OCI-LY3 (cell line): ENCODE data around the gene CERS2.

Source experiments
- H2AFZ ChIP-seq: fragments of 200-600, 300-600 bp; shearing (Covaris generic); 2 replicates; pipeline ENCODE4 v1.6.0; 2014; ENCODE audit warnings: antibody characterized with exemption, low read depth, low read length
- H3K27ac ChIP-seq: fragments of 200-600, 300-600 bp; sonication (generic); 2 replicates; pipeline ENCODE4 v1.5.1; 2014; ENCODE audit warnings: mild to moderate bottlenecking, low read length, moderate library complexity, mixed read lengths
- H3K27me3 ChIP-seq: fragments of 200-600, 300-600 bp; sonication (generic); 2 replicates; pipeline ENCODE4 v1.6.1; 2014; ENCODE audit warnings: low read depth, low read length, mixed read lengths
- H3K36me3 ChIP-seq: fragments of 200-600, 300-600 bp; sonication (generic); replicated peaks from 2 replicates; pipeline ENCODE3; 2014; ENCODE audit warnings: low read depth, low read length, mixed read lengths
- H3K4me1 ChIP-seq: fragments of 300-600, 200-600 bp; sonication (generic); 2 replicates; pipeline ENCODE4 v1.6.1; 2014; ENCODE audit warnings: low read length, mixed read lengths
- H3K4me2 ChIP-seq: fragments of 200-600, 300-600 bp; sonication (generic); 2 replicates; pipeline ENCODE4 v1.6.1; 2014; ENCODE audit warnings: low read length, mixed read lengths
- H3K4me3 ChIP-seq: fragments of 300-600, 200-600 bp; sonication (generic); 2 replicates; pipeline ENCODE4 v1.5.1; 2014; ENCODE audit warnings: antibody characterized with exemption, mild to moderate bottlenecking, low read length, moderate library complexity
- H3K79me2 ChIP-seq: fragments of 300-600, 200-600 bp; shearing (Covaris generic); 2 replicates; pipeline ENCODE4 v1.6.1; 2014; ENCODE audit warnings: mild to moderate bottlenecking, low read length, mixed read lengths
- H3K9ac ChIP-seq: fragments of 300-600, 200-600 bp; shearing (Covaris generic); 2 replicates; pipeline ENCODE4 v1.6.0; 2014; ENCODE audit warnings: mild to moderate bottlenecking, low read length, moderate library complexity
- H3K9me3 ChIP-seq: fragments of 200-600, 300-600 bp; shearing (Covaris generic); 2 replicates; pipeline ENCODE4 v1.6.1; 2014; ENCODE audit warnings: low read length, mixed read lengths; ENCODE audit not compliant: insufficient read depth
- H4K20me1 ChIP-seq: fragments of 200-600, 300-600 bp; sonication (generic); 2 replicates; pipeline ENCODE4 v1.6.1; 2016; ENCODE audit warnings: low read length, mixed read lengths; ENCODE audit not compliant: insufficient read depth
- EZH2phosphoT487 ChIP-seq: fragments of 200-600 bp; shearing (Covaris generic); IDR thresholded peaks from 2 replicates; pipeline ENCODE4 v1.6.1; 2018; ENCODE audit warnings: antibody characterized with exemption, mixed run types, low read depth
- TF ChIP-seq, protein P1 (sequence below): fragments of 200-600, 300-600 bp; sonication (generic); IDR thresholded peaks from 2 replicates; pipeline ENCODE4 v1.5.1; 2014; ENCODE audit warnings: antibody characterized with exemption, low read length, low read depth

CERS2 gene

GRCh38 chr1:151011154-151011850 lies 36.7 kb upstream of the CERS2 start:
- Histone ChIP-seq H3K4me3 (no peak overlapping the region), H3K9ac (no peak overlapping the region), H3K9me3 (no peaks in the 10 kb centered on the region), H3K79me2 (peaks cover 14% of the 10 kb centered on the region; the same call in 1 of the 2 replicates), H3K4me2 (no peak overlapping the region), H3K27me3 (no peaks in the 10 kb centered on the region), H3K4me1 (peaks cover 25% of the 10 kb centered on the region), H4K20me1 (no peaks in the 10 kb centered on the region), H3K36me3 (no peaks in the 10 kb centered on the region), H3K27ac (no peak overlapping the region), H2AFZ (no peak overlapping the region)
- TF ChIP-seq EZH2phosphoT487: no peak
- TF ChIP-seq, protein P1, sequence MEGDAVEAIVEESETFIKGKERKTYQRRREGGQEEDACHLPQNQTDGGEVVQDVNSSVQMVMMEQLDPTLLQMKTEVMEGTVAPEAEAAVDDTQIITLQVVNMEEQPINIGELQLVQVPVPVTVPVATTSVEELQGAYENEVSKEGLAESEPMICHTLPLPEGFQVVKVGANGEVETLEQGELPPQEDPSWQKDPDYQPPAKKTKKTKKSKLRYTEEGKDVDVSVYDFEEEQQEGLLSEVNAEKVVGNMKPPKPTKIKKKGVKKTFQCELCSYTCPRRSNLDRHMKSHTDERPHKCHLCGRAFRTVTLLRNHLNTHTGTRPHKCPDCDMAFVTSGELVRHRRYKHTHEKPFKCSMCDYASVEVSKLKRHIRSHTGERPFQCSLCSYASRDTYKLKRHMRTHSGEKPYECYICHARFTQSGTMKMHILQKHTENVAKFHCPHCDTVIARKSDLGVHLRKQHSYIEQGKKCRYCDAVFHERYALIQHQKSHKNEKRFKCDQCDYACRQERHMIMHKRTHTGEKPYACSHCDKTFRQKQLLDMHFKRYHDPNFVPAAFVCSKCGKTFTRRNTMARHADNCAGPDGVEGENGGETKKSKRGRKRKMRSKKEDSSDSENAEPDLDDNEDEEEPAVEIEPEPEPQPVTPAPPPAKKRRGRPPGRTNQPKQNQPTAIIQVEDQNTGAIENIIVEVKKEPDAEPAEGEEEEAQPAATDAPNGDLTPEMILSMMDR: no peak

GRCh38 chr1:151010346-151010726 lies 35.7 kb upstream of the CERS2 start:
- Histone ChIP-seq H2AFZ (no peak overlapping the region), H3K36me3 (no peaks in the 10 kb centered on the region), H3K9ac (no peak overlapping the region), H3K27me3 (no peaks in the 10 kb centered on the region), H3K27ac (no peak overlapping the region), H3K9me3 (no peaks in the 10 kb centered on the region), H3K4me2 (no peak overlapping the region), H3K4me1 (peaks cover 33% of the 10 kb centered on the region), H4K20me1 (no peaks in the 10 kb centered on the region), H3K4me3 (no peak overlapping the region), H3K79me2 (peaks cover 14% of the 10 kb centered on the region; the same call in 1 of the 2 replicates)
- TF ChIP-seq, protein P1: no peak
- TF ChIP-seq EZH2phosphoT487: no peak

DNA sequence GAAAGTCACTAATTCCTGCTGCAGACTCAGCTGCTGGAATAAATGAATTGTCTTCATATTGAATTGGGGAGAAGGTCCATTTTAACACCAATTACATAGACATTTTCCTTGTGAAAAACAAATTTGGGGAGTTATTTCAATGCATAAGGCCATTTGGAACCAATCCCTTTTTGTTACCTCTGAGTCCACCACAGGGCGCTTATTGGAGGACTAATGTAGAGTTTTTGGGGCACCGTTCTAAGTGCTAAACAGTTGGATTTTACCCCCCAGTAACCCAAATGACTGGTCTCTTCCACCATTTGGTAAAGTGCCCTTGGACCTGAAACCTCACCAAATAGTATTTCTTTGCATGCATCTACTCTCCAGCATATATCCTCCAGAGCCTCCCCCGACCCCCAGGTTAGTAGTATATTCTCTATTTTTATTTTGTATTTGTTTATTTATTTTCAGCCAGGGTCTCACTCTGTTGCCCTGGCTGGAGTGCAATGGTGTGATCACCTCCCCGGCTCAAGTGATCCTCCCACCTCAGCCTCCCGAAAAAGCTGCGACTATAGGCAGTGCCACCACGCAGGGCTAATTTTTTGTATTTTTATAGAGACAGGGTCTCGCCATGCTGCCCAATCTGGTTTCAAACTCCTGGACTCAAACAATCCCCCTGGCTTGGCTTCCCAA lies 35.2 kb upstream of the CERS2 start:
- no peak overlapping the region for H3K9ac ChIP-seq
- H3K4me3 ChIP-seq: peak overlapping the region; percentile 90
- no peak overlapping the region for H3K27ac ChIP-seq
- H2AFZ ChIP-seq: no peak overlapping the region
- TF ChIP-seq, protein P1: no peak
- no peak for TF ChIP-seq EZH2phosphoT487
- no peaks in the 10 kb centered on the region for H4K20me1 ChIP-seq
- no peaks in the 10 kb centered on the region for H3K9me3 ChIP-seq
- no peaks in the 10 kb centered on the region for H3K27me3 ChIP-seq
- no peaks in the 10 kb centered on the region for H3K36me3 ChIP-seq
- H3K4me2 ChIP-seq: peak overlapping the region; percentile 85
- H3K4me1 ChIP-seq: peaks cover 33% of the 10 kb centered on the region
- H3K79me2 ChIP-seq: peaks cover 14% of the 10 kb centered on the region; the same call in 1 of the 2 replicates

DNA sequence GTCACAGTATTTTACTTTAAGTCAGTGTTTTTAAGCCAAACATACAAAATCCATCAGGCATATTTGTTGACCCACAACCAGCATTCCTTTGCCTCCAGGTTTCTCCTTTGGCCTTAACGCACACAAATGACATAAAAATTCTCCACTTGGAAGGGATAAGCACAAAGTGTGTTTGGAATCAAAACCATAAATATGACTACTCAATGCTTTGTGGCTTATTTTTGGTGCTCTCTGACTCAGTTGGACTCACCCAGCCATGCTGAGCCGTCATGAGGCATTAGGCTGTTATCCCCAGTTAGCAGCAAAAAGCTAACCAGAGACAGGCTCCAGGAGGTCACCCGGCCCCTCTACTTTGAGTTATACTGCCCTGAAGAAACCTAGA lies 34.6 kb upstream of the CERS2 start:
- peak overlapping the region; percentile 90 for H3K4me3 ChIP-seq
- H3K9me3 ChIP-seq: no peaks in the 10 kb centered on the region
- peaks cover 33% of the 10 kb centered on the region for H3K4me1 ChIP-seq
- peak overlapping the region; percentile 97 for H2AFZ ChIP-seq
- H3K79me2 ChIP-seq: peaks cover 14% of the 10 kb centered on the region; the same call in 1 of the 2 replicates
- no peaks in the 10 kb centered on the region for H3K36me3 ChIP-seq
- TF ChIP-seq, protein P1: no peak
- TF ChIP-seq EZH2phosphoT487: no peak
- no peaks in the 10 kb centered on the region for H4K20me1 ChIP-seq
- peak overlapping the region; percentile 85 for H3K4me2 ChIP-seq
- no peaks in the 10 kb centered on the region for H3K27me3 ChIP-seq
- H3K9ac ChIP-seq: peak overlapping the region; percentile 94
- no peak overlapping the region for H3K27ac ChIP-seq
